Stimulated activated CD4-positive, alpha-beta T cell treated with anti-CD3 and anti-CD28 coated beads, Interleukin-2, amount 100 ng/mL, for 24 hours (primary cell): ENCODE measurements around the gene MAGEC3.
"Not testable (repeated sequence)": the region's sequence is repeated elsewhere in the genome, so short reads cannot be mapped to it uniquely, and the experiment has no call there.

Experiments
- DNase-seq, 2 donors: peaks; one replicate each; pipeline ENCODE4 v3.0.0-alpha.2; 2020

MAGEC3 gene, protein sequence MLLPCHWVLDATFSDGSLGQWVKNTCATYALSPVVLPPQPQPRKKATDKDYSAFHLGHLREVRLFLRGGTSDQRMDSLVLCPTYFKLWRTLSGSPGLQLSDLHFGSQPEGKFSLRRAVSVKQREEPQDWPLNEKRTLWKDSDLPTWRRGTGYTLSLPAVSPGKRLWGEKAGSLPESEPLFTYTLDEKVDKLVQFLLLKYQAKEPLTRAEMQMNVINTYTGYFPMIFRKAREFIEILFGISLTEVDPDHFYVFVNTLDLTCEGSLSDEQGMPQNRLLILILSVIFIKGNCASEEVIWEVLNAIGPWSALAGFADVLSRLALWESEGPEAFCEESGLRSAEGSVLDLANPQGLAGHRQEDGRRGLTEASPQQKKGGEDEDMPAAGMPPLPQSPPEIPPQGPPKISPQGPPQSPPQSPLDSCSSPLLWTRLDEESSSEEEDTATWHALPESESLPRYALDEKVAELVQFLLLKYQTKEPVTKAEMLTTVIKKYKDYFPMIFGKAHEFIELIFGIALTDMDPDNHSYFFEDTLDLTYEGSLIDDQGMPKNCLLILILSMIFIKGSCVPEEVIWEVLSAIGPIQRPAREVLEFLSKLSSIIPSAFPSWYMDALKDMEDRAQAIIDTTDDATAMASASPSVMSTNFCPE

GRCh38 chrX:141838016-141838415 lies at the start of gene MAGEC3:
Gene MAGEC3 (plus strand): TSS chrX:141838316. CDS start chrX:141838316, 0 bp downstream.
- no peak for DNase-seq

DNA sequence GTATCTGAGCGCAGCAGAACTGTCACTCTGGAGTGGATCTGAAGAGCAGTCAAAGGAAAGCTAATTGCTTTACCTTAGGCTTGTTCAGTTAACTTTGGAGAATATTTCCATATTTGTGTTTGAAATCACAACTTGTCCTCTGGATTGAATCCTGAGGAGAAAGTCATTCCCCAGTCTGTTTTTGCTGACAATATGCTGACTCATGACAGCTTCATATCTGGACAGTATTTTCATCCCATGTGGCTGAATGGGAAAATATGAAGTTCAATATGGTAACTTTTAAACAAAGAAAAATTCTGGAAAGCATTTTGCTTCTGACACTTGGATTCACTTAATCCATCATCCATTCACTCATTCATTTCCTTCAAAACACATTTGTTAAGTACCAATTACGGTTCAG lies 46.3 kb upstream of the MAGEC3 start:
- DNase-seq: no peak

DNA sequence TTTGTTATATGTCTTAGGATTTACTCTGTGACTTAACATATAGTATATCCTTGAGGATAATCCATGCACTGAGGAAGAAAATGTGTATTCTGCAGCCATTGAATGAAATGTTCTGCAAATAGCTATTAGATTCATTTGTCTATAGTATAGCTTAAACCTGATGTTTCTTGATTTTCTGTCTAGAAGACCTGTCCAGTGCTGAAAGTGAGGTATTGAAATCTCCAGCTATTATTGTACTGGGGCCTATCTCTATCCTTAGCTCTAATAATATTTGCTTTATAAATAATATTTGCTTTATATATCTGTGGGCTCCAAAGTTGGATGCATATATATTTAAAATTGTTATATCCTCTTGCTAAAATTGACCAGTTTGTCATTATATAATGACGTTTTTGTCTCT lies 26.7 kb upstream of the MAGEC3 start:
- no peak for DNase-seq

GRCh38 chrX:141814213-141814857 lies 23.8 kb upstream of the MAGEC3 start:
- DNase-seq: no peak

DNA sequence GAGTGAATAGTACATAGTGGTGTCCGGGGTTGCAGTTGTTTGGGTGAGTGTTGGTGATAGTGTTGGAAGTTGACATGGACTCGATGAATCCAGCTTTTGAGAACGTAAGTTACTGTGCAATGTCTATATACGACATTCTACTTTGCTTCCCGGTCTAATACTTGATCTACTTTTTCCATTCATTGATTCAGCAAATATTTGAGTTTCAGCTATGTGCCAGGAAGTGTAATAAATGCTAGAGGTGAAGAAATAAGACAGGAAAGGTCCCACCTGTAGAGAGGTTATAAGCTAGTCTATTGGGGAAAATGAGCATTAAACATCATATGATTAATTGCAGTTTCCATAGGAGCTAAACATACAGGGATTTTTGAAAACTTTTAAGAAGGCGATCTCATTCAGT lies 22.2 kb upstream of the MAGEC3 start:
- no peak for DNase-seq

GRCh38 chrX:141832247-141832646 lies 5.9 kb upstream of the MAGEC3 start:
- no peak for DNase-seq

DNA sequence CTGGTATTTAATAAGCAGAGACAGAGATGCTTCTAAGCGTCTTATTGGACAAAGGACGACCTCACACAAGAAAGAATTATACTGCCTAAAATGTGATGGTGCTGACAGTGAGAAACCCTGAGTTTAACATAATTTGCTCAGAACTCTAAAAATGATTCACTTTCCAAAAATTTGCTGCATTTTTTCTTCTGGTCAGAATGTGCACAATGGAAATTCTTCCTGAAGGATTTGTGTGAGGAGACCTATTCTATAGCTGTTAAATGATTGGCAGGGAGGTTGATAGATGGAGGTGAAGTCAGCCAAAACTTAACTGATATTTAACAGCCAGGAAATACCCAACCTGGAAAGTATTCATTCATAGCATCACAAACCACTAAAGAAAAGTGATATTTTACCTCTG lies 1.7 kb downstream of the MAGEC3 start:
- no peak for DNase-seq

- no peak for DNase-seq
These were observed 19.4 kb downstream of the MAGEC3 start for GRCh38 chrX:141857479-141857878.

GRCh38 chrX:141879616-141880015 lies 41.5 kb downstream of the MAGEC3 start:
- no peak for DNase-seq

DNA sequence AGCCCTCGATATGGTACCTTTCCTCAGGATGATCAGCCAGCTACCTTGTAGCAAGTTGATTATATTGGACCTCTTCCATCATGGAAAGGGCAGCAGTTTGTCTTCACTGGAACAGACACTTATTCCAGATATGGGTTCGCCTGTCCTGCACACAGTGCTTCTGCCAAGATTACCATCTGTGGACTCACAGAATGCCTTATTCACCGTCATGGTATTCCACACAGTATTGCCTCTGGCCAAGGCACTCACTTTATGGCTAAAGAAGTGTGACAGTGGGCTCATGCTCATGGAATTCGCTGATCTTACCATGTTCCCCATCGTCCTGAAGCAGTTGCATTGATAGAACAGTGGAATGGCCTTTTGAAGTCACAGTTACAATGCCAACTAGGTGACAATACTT lies 50.7 kb downstream of the MAGEC3 start:
- DNase-seq: not testable (repeated sequence)

- DNase-seq: no peak
These were observed 56.6 kb downstream of the MAGEC3 start for GRCh38 chrX:141894733-141895132.

- DNase-seq: no peak
These were observed 59.6 kb downstream of the MAGEC3 start for GRCh38 chrX:141897690-141898089.

GRCh38 chrX:141902366-141902765 lies 64.2 kb downstream of the MAGEC3 start:
- no peak for DNase-seq

GRCh38 chrX:141903400-141904155 lies 65.5 kb downstream of the MAGEC3 start, which contains the start of gene MAGEC1:
Gene MAGEC1 (plus strand): TSS chrX:141903894. CDS start chrX:141905073, 1,179 bp downstream.
- DNase-seq: no peak

DNA sequence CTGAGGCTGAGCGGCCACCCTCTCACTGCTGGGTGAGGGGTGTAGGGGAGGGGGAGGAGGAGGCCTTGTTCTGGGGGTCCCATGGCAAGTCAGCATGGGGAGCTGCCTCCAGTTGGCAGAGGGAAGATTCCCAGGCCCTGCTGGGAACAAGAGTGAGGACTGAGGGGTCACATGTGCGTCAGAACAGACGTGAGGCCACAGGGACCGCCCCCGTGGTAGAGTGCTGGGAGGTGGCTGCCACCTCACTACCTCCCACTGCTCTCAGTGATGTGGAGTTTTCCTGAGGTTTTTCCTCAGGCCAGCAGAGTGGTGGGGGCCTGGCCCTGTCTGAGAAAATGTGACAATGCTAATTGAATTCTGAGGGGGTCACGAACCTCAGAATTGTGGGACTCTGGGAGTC lies 66.1 kb downstream of the MAGEC3 start:
- DNase-seq: no peak

DNA sequence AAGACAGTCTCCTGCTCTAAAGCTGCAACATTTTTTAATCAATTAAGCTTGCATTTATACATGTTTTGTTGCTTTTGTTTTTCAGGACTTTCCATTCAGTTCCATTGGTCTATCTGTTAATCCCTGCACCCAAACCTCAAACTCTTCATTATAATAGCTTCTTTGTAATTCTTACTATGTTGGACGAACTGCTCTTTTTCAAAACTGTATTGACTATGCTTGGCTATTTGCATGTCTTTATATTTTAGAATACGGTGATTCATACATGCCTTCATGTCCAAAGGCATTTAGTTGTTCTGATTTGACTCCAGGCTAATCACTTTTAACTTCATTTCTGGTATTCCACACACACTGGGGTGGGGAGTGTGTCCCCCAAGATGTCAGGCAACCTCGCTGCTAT lies 79.7 kb downstream of the MAGEC3 start:
- no peak for DNase-seq

DNA sequence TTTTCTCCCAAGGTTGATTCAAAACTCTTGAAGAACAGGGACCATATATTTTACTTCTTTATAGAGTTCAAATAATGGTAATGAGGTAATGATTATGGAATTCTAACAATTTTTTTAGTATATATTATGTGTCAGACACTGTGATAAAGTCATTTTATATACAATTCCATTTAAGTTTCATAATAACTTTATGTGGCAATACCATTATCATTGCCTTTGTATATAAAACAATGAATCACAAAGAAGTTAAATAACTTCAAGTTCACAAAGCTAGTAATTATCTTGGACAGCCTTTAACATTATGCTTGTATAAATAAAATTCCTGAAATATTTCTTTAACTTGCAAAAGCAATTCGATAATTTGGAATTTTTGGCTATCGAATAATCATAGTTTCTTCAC lies 86.2 kb downstream of the MAGEC3 start:
- DNase-seq: no peak

GRCh38 chrX:141928432-141928831 lies 90.3 kb downstream of the MAGEC3 start:
- DNase-seq: no peak

GRCh38 chrX:141934059-141934641 lies 96.0 kb downstream of the MAGEC3 start:
- no peak for DNase-seq

DNA sequence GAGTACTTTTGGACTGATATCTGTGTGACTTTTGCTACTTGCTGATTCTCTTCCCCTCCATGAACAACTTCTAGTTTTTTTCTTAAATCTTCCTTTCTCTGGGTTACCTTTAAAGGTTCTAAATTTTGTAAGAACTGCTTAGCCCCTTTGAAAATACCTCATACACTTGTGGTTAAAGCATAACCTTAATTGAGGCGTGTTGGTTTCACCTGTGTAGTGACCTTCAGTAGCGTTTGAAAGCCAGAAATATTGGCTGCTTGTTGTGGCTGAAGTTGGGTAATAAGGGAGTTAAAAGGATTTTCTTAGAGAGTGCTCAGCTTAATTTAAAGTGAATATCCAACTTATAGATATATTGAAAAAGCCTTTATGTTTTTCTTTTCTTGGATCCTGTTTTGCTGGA lies 97.5 kb downstream of the MAGEC3 start:
- no peak for DNase-seq

DNA sequence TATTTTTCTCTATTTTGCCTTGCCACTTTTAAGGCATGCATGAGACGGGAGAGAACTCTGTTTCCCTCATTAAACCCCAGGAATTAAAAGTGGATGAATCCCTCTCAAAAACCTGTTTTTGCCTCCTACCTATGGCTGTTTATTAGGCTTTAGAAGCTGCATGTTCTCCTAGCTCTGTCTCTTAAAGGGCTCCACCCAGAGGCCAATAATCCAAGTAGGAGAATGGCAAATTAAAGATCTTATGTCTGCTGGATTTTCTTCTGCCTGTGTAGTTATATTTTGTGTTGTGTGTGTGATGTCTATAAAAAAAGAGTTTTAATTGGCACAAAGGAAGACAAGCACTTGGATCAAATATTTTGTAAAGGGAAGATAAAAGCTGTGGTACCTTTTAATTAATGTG lies 98.0 kb downstream of the MAGEC3 start:
- no peak for DNase-seq

DNA sequence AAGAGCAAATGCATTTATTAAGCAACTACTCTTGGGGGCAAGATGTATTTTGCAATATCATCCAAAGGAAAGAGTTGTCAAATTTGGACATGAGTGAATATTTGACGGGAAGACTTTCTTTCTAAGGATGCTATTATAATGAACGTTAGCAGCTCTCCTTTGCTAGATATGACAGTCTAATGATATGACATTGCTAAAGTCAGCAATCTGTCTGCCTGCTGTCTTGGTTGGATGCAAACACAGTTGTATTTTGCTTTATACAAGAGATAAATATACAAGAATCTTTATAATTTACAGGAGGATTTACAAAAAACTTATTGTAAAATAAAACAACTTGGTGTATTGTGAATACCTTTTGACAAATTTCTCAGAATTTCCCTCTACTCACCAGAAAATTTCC lies 103.1 kb downstream of the MAGEC3 start:
- DNase-seq: no peak

- no peak for DNase-seq
These were observed 107.3 kb downstream of the MAGEC3 start for GRCh38 chrX:141945426-141945825.
